ENCODE data around the gene KRT79.

- TF ChIP-seq PATZ1 (CRISPR knock-in tag; IDR thresholded peaks at IDR 0.05; ENCODE audit: borderline replicate concordance) (no peak), RARB (CRISPR knock-in tag; IDR thresholded peaks at IDR 0.05) (no peak), CSRNP3 (CRISPR knock-in tag; IDR thresholded peaks at IDR 0.05) (no peak), SNAI2 (CRISPR knock-in tag; IDR thresholded peaks at IDR 0.05) (no peak), CSDC2 (CRISPR knock-in tag; IDR thresholded peaks at IDR 0.05) (no peak), ESRRG (CRISPR knock-in tag; IDR thresholded peaks at IDR 0.05) (no peak), CREB5 (CRISPR knock-in tag; IDR thresholded peaks at IDR 0.05; ENCODE audit: low read depth) (no peak), ZFP3 (CRISPR knock-in tag; IDR thresholded peaks at IDR 0.05) (no peak), ZNF565 (CRISPR knock-in tag; conservative IDR thresholded peaks at IDR 0.05; ENCODE audit: low read depth) (no peak)
These were observed 28.4 kb downstream of the KRT79 start for GRCh38 chr12:52805739-52806138.

All from SK-N-SH treated with all-trans-retinoic acid at 6 μM for 48 hours (cell line).